ENCODE data around the gene DOCK2.

Gene DOCK2

DNA sequence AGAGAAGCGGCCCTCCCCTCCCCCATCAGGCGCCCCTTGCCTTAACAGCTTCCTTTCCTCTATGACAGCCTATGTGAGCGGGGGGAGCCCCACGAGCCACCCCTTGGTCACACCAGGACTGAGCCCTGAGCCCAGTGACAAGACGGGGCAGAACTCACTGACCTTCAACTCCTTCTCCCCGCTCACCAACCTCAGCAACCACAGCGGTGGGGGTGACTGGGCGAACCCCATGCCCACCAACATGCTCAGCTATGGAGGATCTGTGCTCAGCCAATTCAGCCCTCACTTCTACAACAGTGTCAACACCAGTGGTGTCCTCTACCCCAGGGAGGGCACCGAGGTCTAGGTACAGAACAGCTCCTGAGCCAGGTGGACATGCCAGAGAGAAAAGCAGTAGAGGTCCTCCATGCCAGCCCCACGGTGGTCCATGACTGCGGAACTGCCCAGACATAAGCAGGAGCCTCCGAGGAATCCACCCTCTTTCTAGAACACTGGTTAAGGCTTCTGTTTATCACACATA lies 471.3 kb downstream of the DOCK2 start:
- Histone ChIP-seq H3K9ac (ENCODE audit: low read depth, low read length) (no peak overlapping the region), H3K36me3 (ENCODE audit: insufficient read depth, low read length) (no peaks in the 10 kb centered on the region), H3K4me1 (ENCODE audit: insufficient read depth, low read length) (peaks cover 22% of the 10 kb centered on the region), H3K9me3 (ENCODE audit: control insufficient read depth, insufficient read depth, low read length) (no peaks in the 10 kb centered on the region)

DNA sequence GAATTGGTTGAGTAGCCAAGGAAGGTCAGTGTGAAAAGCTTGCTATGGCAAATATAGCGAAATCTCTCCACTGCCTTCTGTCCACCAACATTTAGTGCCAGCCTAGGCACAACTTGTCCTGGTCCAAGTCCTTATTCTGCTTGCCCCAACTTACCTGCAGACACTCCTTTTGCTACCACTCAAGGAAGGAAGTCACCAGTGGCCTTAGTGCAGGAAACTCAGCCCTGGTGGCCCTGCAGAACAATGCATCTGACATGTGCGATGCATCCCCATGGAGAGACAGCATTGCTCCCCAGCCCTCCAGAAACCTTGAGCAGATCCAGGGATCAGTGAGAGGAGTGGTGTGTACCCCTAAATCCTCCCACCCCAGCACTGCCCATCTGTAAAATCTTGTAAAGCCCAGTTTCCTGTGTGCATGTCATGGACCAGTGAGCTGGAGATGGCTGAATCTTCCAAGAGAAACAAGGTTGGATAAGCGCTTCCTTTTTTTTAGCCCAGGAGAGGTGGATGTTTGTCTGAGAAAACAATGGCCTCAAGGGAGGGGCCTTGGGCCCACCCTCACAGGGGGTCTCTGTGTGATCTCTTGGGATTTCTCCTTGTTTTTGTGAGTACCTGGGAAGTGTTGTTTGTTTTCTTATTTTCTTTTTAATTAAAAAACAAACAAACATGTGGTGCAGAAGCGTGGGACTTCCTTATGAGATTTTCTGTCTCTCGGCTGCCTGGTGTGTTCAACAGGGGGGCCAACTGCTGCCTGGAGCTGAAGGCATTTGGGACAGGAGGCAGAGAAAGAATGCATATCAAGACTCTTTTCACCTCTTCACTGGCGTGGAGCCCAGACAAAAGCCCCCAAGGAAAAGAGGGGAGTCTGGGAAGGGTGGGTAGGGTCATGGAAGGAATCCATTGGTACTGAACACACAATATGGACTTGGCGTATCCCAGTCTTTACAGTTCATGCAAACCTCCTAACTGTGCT lies 472.3 kb downstream of the DOCK2 start:
- H3K9me3 ChIP-seq (ENCODE audit: control insufficient read depth, insufficient read depth, low read length): no peaks in the 10 kb centered on the region
- H3K4me1 ChIP-seq (ENCODE audit: insufficient read depth, low read length): peaks cover 25% of the 10 kb centered on the region
- H3K36me3 ChIP-seq (ENCODE audit: insufficient read depth, low read length): no peaks in the 10 kb centered on the region
- no peak overlapping the region for H3K9ac ChIP-seq (ENCODE audit: low read depth, low read length)

DNA sequence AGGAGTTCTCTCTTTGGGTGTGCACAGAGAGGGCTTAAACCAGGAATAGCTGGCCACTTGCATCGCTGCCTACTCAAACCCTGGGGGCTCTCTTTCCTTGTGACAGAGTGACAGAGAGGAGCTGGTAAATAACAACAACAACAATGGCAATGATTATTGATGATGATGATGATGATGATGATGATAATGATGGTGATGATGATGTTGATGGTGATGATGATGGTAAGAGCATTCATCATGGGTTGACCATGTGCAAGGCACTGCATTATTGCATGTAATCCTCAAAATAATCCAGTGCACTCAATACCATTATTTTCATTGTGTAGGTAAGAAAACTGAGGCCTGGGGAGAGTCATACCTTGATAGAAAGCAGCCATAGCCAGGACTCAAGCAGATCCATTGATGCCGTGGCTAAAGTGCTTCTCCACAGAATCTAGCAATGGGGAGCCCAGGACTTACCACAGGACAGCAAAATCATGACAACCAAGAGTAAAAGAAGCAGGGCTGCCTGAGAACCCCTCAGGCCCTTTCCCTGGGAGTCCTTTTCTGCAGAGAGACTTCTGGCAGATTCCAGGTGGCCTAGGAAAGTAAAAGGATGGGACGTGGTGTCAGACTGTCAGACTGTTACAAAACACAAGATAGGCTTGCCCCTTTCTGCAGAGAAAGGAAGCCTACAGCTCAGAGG lies 473.5 kb downstream of the DOCK2 start:
- peaks cover 25% of the 10 kb centered on the region for H3K4me1 ChIP-seq (ENCODE audit: insufficient read depth, low read length)
- no peaks in the 10 kb centered on the region for H3K36me3 ChIP-seq (ENCODE audit: insufficient read depth, low read length)
- peaks cover 5% of the 10 kb centered on the region for H3K9me3 ChIP-seq (ENCODE audit: control insufficient read depth, insufficient read depth, low read length)

DNA sequence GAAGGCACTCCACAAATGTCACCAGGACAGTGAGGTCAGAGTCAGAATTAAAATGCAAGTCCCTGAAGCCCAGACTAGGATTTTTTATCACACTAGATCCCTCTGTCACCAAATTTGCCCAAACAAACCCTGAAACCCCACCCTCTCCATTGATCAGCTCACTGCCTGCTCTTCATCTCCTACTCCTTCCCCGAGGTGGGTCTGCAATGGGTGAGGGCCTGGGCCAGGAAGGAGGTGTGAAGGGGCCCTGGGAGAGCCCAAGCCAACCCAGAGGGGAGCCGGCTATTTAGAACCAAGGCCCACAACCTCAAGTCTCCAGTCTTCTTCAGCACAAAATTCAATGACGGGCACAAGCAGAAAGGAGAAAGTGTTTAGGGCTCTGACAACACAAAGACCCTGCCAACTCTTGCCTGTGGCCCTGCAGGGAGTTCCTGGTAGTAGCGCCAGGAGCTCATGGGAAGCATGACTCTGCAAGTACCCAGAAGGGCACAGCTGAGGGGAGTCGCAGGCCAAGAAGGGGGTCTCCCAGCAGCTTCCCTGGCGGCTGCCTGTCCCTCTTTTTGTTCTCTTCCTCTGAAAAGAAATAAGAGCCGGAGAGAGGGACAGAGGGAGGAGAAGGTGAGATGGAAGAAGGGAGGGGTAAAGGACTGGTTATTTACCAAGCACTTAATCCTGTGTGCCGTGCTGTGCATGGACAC lies 474.2 kb downstream of the DOCK2 start:
- Histone ChIP-seq H3K9ac (ENCODE audit: low read depth, low read length) (no peak overlapping the region), H3K36me3 (ENCODE audit: insufficient read depth, low read length) (no peaks in the 10 kb centered on the region), H3K9me3 (ENCODE audit: control insufficient read depth, insufficient read depth, low read length) (peaks cover 9% of the 10 kb centered on the region), H3K4me1 (ENCODE audit: insufficient read depth, low read length) (peaks cover 25% of the 10 kb centered on the region)

More for the DNA sequence above, 473.5 kb downstream of the DOCK2 start:
- H3K9ac ChIP-seq (ENCODE audit: low read depth, low read length): no peak overlapping the region

DNA sequence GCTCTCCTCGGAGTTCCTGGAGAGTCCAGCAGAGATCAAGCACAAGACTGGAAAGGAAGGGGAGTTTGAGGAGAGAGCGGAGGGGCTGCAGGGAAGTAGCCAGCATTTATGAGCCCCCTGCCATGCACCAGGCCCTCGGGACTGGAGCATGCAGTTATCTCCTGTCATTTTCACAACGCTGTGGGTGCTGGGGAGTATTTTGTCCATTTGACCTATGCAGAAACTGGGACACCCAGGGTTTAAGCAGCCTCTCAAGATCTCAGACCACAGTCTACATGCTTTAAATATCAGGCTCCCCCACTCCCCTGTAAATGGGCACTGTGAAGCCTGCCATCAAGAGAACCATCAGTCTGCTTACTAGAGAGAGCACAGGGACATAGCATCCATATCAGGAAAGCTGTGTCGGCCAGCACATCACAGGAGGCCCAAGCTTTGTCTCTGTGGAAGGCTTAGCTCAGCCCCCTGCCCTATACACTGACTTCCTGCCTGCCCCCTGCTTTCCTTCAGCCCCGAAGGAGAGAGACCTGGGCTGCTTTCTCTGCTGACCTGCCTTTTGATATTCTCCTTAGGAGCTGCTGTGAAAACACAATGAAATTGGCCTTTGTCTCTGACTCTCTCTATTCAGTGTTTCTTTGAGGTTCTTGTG lies 475.9 kb downstream of the DOCK2 start:
- Histone ChIP-seq H3K36me3 (ENCODE audit: insufficient read depth, low read length) (no peaks in the 10 kb centered on the region), H3K9me3 (ENCODE audit: control insufficient read depth, insufficient read depth, low read length) (peaks cover 9% of the 10 kb centered on the region), H3K9ac (ENCODE audit: low read depth, low read length) (no peak overlapping the region), H3K4me1 (ENCODE audit: insufficient read depth, low read length) (peaks cover 25% of the 10 kb centered on the region)

DNA sequence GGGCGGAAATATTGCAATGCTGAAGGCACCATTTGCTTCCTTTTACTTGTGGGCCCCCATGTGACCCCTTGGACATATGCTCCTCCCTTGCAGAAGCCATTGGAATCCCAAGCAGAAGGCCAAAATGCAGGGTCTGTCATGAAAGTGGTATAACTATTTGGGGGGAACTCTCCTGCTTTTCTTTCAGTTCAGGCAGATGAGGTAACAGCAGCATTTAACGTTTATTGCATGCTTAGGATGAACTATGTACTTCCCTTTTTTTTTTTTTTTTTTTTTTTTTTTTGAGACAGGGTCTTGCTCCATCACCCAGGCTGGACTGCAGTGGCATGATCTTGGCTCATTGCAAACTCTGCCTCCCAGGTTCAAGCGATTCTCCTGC lies 476.4 kb downstream of the DOCK2 start:
- peaks cover 9% of the 10 kb centered on the region for H3K9me3 ChIP-seq (ENCODE audit: control insufficient read depth, insufficient read depth, low read length)
- no peak overlapping the region for H3K9ac ChIP-seq (ENCODE audit: low read depth, low read length)
- H3K36me3 ChIP-seq (ENCODE audit: insufficient read depth, low read length): no peaks in the 10 kb centered on the region
- H3K4me1 ChIP-seq (ENCODE audit: insufficient read depth, low read length): peaks cover 29% of the 10 kb centered on the region

DNA sequence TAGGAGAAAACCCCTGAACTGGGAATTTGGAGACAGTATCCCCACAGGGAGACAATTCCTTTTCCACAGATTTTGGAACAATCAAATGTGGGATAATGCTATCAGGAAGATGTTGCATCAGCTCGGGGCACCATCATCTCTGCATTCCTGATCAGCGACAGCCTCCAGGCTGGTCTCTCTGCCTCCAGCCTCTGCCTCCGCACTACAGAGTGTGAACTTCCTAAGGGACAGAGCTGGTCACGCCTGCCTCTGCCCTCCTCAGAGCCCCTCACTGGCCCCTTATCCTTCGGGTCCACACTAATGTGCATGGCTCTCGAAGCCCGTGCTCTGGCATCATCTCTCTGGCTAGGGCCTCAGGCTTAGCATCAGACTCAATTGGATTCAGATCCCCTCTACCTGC lies 477.2 kb downstream of the DOCK2 start:
- H3K4me1 ChIP-seq (ENCODE audit: insufficient read depth, low read length): peaks cover 30% of the 10 kb centered on the region
- peaks cover 9% of the 10 kb centered on the region for H3K9me3 ChIP-seq (ENCODE audit: control insufficient read depth, insufficient read depth, low read length)
- H3K9ac ChIP-seq (ENCODE audit: low read depth, low read length): no peak overlapping the region
- H3K36me3 ChIP-seq (ENCODE audit: insufficient read depth, low read length): no peaks in the 10 kb centered on the region

DNA sequence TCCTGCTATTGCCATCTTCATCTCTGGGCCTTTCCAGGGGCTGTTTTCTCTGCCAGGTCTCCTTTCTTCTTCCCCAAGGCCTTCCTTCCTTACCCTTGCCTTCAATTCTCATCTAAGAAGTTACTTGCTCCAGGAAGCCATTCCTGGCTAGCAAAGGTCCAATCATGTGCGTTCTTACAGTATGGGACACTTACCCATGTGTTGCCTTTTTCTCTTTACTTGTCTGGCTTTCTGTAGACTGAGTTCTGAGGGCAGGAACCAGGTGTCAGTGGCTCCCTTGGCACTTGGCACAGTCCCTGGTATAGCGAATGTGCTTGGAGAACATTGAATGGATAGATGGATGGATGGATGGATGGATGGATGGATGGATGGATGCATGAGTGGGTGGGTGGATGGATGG lies 478.9 kb downstream of the DOCK2 start:
- H3K9ac ChIP-seq (ENCODE audit: low read depth, low read length): no peak overlapping the region
- no peaks in the 10 kb centered on the region for H3K36me3 ChIP-seq (ENCODE audit: insufficient read depth, low read length)
- H3K9me3 ChIP-seq (ENCODE audit: control insufficient read depth, insufficient read depth, low read length): peaks cover 9% of the 10 kb centered on the region
- H3K4me1 ChIP-seq (ENCODE audit: insufficient read depth, low read length): peaks cover 21% of the 10 kb centered on the region

DNA sequence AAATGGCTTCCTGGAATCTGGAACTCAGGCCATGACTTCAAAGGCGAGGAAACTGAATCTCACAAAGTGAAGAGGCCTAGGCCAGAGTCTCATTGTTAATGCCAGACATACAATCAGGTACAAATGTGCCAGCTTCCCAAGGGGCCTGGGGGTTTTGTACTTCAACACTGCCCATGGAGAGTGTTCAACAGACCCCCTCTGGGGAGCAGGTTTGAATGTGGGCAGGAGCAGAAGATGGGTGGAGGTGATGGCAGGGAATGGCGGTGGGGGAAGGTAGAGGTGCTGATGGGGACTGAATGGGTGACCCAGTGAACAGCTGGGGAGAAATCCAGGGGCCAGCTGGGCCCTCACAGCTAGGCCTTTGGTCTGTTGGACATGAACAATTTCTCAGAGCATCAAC lies 480.7 kb downstream of the DOCK2 start:
- Histone ChIP-seq H3K9ac (ENCODE audit: low read depth, low read length) (no peak overlapping the region), H3K9me3 (ENCODE audit: control insufficient read depth, insufficient read depth, low read length) (peaks cover 9% of the 10 kb centered on the region), H3K4me1 (ENCODE audit: insufficient read depth, low read length) (peaks cover 17% of the 10 kb centered on the region), H3K36me3 (ENCODE audit: insufficient read depth, low read length) (no peaks in the 10 kb centered on the region)

DNA sequence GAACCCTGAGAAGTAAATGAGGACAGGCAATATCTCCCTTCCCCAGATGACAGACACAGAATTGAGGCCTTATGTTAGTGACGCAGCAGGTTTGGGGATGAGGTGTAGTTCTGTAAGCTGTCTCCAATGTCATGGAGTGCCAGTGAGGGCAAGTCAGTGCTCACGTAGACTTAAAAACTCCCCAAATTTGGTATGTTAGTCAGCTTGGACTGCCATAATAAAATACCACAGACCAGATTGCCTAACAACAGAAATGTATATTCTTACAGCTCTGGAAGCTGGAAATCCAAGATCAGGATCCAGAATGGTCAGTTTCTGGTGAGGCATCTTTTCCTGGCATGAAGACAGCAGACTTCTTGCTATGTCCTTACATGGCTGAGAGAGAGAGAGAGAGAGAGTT lies 483.5 kb downstream of the DOCK2 start:
- Histone ChIP-seq H3K4me1 (ENCODE audit: insufficient read depth, low read length) (peaks cover 9% of the 10 kb centered on the region), H3K9ac (ENCODE audit: low read depth, low read length) (no peak overlapping the region), H3K9me3 (ENCODE audit: control insufficient read depth, insufficient read depth, low read length) (peaks cover 4% of the 10 kb centered on the region; the same call in 1 of the 2 replicates), H3K36me3 (ENCODE audit: insufficient read depth, low read length) (no peaks in the 10 kb centered on the region)

DNA sequence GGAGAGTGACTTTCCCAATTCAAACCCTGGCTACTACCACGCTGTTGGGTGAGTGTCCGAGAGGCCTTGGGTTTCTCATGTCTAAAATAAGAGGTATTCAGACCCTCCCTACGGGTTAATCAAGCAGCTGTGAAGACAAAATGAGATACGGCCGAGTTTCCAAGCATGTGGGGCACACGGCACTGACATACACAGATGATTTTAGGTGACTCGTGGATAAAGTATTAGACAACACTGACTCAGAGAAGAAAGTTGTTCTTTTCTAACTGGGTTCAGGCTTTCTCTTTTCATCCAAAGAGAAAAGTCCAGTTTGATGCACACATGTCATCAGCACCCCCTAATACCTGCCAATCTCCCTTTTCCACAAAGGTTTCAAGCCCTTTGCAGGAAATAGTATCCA lies 484.2 kb downstream of the DOCK2 start:
- Histone ChIP-seq H3K4me1 (ENCODE audit: insufficient read depth, low read length) (peaks cover 9% of the 10 kb centered on the region), H3K36me3 (ENCODE audit: insufficient read depth, low read length) (no peaks in the 10 kb centered on the region), H3K9ac (ENCODE audit: low read depth, low read length) (no peak overlapping the region), H3K9me3 (ENCODE audit: control insufficient read depth, insufficient read depth, low read length) (peaks cover 5% of the 10 kb centered on the region; the same call in 1 of the 2 replicates)

DNA sequence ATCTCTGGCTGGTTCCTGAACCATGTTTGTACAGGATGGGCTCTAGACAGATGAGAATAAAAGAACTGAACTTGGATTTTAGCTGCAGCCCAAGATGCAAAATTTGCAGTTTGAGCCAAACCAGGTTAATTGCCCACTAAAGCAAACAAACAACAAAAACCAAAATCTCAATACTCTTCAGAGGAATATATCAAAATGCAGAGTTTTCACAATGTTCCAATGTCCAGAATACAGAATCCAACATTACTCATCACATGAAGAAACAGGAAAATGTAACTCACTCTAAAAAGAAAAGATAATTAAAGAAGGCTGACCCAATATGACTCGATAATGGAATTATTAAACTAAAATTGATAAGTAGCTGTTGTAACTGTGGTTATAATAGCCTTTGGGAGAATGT lies 489.0 kb downstream of the DOCK2 start:
- Histone ChIP-seq H3K9me3 (ENCODE audit: control insufficient read depth, insufficient read depth, low read length) (peaks cover 5% of the 10 kb centered on the region; the same call in 1 of the 2 replicates), H3K4me1 (ENCODE audit: insufficient read depth, low read length) (no peaks in the 10 kb centered on the region), H3K9ac (ENCODE audit: low read depth, low read length) (no peak overlapping the region), H3K36me3 (ENCODE audit: insufficient read depth, low read length) (no peaks in the 10 kb centered on the region)

DNA sequence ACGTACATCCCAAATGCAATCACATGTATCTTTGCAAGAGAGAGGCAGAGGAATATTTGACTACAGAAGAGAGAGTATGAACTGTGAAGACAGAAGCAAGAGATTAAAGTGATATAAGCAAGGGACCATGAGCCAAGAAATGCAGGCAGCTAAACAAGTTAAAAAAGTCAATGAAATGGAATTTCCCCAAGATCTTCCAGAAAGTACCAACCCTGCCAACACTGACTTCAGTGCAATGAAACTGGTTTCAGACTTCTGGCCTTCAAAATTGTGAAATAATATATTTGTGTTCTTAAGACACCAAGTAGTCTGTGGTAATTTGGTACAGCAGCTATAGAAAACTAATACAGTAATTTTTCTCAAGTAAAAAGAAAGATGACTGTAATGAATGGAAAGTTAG lies 489.6 kb downstream of the DOCK2 start:
- H3K4me1 ChIP-seq (ENCODE audit: insufficient read depth, low read length): no peaks in the 10 kb centered on the region
- peaks cover 5% of the 10 kb centered on the region; the same call in 1 of the 2 replicates for H3K9me3 ChIP-seq (ENCODE audit: control insufficient read depth, insufficient read depth, low read length)
- no peak overlapping the region for H3K9ac ChIP-seq (ENCODE audit: low read depth, low read length)
- no peaks in the 10 kb centered on the region for H3K36me3 ChIP-seq (ENCODE audit: insufficient read depth, low read length)

DNA sequence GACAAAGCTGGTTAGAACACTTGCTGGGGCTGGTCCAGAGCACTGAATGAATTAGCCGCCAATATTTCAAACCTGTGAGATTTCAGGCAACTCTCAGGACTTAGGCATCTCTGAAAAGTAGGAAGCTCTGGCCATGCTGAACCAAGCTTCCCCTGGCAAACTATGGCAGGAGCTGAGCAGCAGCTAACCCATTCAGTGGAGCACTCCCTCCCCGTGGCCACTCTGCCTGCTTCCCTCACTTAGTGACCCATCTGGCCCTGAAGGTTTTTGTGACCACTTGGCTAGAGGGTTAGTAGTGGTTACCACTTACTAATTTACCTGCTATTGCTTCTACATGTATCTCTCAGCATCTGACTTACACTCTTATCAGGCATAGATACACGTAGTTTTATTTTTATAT lies 494.2 kb downstream of the DOCK2 start:
- H3K9me3 ChIP-seq (ENCODE audit: control insufficient read depth, insufficient read depth, low read length): peaks cover under 1% of the 10 kb centered on the region; the same call in 1 of the 2 replicates
- no peaks in the 10 kb centered on the region; the same call in 1 of the 2 replicates for H3K4me1 ChIP-seq (ENCODE audit: insufficient read depth, low read length)
- no peak overlapping the region for H3K9ac ChIP-seq (ENCODE audit: low read depth, low read length)
- no peaks in the 10 kb centered on the region for H3K36me3 ChIP-seq (ENCODE audit: insufficient read depth, low read length)
